ENCODE measurements around the gene CLDN5.

Gene CLDN5, protein sequence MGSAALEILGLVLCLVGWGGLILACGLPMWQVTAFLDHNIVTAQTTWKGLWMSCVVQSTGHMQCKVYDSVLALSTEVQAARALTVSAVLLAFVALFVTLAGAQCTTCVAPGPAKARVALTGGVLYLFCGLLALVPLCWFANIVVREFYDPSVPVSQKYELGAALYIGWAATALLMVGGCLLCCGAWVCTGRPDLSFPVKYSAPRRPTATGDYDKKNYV

DNA sequence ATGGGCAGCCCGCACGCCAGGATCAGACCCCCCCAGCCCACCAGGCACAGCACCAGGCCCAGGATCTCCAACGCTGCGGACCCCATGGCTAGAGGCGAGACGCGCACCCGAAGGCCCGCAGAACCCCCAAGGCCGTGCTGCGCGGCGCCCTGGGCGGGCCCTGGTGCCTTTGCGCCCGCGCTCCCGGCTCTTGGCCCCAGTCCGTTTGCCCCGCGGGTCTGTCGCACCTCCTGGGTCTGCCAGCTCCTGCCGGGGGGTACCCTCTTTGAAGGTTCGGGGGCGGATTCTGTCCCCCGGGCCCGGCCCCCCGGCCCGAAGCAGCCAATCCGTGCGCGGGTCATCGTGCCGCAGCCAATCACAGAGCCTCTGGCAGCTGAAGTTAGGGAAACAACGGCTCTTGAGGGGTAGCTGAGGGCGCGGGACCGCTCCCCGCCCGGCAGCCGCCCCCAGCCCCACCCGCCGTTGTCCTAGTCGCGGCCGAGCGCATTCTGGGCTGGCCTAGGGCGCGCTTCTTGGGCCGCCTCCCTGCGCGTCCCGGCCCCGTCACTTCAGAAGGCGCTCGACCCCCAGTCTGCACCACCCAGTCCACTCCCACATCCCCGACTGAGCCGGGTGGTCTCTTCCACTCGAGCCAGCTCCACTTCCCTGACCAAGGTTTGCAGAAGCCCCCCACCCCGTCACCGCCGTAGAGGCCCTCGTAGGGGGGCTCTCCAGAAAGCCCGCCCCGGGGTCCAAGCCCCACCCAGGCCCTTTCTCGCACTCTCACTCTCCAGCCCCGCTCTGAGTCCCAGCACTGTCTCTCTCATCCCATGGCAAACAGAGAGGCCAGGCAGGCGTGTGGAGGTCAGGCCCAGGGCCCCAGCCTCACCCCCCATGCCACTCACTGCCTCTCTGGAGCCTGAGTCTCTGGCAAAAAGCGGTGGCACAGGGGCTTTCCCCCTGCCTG, at the start of gene CLDN5:
TSS of gene CLDN5 (minus strand) at position 241 of the 946 bp plus-strand sequence. CDS start at position 86, 155 bp downstream.
- no peak for DNase-seq (ENCODE audit: low spot score)

DNA sequence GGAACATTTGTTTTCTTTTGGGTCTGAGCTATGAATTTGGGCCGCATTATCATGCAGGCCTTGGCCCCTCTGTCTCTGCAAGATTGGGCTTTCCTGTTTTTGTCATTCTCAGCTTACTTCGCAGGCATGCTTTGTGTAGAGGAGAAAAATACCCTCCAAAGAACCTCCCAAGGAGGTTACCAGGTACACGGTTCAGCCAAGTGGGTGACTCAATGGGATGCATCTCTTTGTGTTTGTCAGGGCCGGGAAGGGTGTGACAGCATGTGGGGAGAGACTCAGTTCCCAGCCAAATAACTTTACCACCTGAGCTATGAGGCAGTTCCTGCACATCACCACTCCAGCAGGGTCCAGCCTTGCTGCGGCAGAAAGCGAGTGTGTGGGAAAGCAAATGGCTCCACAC, 47.8 kb upstream of the CLDN5 start:
- no peak for DNase-seq (ENCODE audit: low spot score)

GRCh38 chr22:19571207-19571795, 47.1 kb upstream of the CLDN5 start:
- DNase-seq (ENCODE audit: low spot score), result no peak

DNA sequence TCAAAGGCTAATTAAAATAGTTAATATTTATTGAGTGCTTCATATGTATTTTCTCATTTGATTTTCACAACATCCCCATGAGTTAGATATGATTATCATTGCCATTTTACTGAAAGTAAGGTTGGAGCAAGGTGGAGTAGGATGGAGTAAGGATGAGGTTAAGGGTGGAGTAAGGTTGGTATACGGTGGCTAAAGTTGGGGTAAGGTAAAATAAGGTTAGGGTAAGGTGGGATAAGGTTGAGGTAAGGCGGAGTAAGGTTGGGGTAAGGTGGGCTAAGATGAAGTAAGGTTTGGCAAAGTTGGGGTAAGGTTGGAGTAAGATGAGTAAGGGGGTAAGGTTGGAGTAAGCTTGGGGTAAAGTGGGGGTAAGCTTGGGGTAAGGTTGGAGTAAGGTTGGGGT, 45.8 kb upstream of the CLDN5 start:
- no peak for DNase-seq (ENCODE audit: low spot score)

- DNase-seq (ENCODE audit: low spot score), result no peak
These were observed 45.0 kb upstream of the CLDN5 start for GRCh38 chr22:19569276-19569640.

DNA sequence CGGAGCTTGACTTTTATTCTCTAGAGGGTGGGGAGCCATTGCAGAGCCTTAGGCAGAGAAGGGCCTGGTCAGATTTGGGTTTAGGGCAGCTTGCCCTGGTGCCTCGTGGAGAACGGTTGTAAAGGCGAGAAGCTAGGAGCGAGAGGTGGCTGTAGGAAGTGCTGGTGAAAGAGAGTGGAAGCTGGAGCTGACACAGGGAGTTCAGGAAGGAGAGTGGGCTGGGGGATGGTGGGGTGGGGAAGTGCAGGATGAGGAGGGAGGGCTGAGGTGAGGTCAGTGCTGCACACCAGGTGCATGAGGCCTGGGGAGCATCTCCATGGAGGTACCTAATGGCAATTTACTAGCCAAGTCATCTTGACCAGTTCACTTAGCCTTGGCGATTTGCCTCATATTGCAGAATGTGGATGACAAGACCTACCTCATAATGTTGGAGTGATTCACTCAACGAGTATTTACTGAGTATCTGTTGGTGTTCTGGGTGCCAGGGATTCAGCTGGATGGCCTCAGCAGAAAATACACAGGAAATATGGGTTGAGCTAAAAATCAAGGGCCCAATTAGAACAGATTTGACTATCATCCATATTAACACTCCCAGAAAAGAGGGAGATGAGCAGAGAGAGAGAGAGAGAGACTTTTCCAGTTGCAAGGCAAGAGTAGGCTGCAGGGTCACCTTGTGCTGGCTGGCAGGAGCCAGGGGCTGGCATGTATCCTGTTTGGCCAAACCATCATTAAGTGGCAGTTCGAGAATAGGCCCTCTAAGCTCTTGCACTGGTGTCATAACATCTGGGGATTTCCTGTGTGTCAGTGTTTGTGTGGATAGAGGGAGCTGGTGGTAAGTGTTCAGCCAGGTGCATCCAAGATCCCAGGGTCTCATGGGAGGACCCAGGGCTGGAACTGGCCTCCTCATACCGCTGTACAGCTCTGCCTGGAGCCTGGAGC, 44.4 kb upstream of the CLDN5 start:
- no peak for DNase-seq (ENCODE audit: low spot score)

DNA sequence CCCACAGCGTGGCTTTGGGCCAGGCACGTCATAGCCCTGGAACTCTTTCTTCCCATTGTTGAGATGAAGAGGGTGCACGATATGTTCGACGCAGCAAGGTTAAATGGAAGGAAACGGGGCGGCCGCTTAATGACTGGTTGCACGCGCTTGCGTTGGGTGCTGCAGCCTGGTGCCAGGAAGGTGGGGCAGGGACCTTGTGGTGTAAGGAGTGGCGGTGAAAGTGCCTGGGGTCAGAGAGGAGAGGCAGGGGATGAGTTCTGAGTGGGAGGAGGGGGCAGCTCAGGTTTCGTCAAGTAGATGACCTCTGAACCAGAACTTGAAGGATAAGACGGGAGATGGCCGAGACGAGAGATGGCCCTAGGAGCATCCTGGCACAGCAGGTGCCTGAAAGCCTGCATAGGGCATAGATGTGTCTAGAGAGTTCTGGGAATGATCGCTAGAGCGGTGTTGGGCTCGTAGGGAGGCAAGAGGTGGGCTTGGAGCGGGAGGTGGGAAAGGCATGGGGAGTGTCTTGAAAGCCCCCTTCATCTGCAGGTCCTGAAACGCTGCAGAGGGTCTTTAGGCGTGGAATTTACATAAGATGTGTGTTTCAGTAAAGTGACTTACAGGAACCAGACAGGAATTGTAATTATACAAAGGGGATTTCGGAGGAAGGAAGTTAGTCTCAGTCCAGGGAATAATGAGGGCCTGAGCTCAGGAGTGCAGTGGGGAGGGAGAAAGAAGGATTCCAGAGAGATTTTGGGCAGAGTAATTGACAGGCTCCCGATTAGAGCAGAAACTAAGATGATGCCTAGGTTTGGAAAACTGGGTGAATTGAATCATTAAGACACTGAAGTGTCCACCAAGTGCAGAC, 43.2 kb upstream of the CLDN5 start:
- DNase-seq (ENCODE audit: low spot score), result no peak

- DNase-seq (ENCODE audit: low spot score), result no peak
These were observed 42.3 kb upstream of the CLDN5 start for GRCh38 chr22:19566279-19567156.

DNA sequence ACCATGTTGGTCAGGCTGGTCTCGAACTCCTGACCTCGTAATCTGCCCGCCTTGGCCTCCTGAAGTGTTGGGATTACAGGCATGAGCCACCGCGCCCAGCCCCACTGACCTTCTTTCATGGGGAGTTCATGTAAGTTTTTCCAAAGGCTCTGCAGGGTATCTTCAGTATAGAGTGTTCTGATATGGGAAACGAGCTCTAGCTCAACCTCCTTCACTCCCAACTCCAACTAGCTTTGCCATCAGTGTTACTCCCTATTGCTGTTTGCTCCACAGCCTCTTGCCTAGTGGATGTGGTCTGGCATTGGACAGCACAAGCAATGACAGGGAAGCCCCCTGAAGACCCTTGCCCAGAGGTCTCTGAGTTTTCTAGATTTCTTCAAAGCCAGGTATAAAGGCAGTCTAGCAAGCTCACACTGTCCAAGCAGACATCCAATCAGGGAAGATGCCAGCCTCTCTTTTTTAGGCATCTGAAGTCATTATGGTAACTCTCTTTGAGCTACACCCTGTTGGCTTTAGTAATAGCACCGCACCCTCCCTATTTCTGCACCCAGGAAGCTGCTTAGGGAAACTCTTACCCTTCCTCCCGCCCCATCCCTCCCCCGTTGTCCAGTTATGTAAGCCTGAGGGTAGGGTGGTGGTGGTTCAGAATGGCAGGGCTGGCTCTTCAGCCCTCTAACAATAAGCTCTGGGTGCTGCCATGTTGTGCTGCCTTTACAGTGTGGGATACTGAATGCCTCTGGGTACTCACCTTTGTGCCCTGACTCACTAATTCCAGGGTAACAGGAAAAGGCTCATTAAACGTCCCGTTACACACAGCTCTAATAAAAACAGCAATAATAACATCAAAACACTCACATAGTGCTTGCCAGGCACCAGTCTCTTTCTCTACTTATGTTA, 41.4 kb upstream of the CLDN5 start:
- DNase-seq (ENCODE audit: low spot score), result no peak

DNA sequence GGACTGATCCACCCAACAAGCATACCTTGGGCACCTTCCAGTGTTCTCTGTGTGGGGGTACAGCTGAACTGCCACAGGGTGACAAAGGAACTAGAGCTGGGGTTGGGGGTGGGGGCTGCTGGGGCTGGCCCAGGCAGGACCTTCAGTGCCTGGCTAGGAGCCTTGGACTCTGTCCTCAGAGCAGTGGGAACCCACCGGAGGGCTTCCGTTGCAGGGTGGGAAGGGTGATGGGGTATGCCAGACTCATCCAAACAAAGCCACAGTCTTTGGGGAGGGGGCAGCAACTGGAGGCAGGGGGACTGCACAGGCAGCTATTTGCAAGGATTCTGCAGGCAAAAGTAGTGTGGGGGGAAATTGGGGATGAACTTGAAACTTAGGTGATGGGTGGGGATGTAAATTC, 35.7 kb upstream of the CLDN5 start:
- DNase-seq (ENCODE audit: low spot score), result no peak

GRCh38 chr22:19559324-19559811, 35.2 kb upstream of the CLDN5 start:
- DNase-seq (ENCODE audit: low spot score), result no peak

DNA sequence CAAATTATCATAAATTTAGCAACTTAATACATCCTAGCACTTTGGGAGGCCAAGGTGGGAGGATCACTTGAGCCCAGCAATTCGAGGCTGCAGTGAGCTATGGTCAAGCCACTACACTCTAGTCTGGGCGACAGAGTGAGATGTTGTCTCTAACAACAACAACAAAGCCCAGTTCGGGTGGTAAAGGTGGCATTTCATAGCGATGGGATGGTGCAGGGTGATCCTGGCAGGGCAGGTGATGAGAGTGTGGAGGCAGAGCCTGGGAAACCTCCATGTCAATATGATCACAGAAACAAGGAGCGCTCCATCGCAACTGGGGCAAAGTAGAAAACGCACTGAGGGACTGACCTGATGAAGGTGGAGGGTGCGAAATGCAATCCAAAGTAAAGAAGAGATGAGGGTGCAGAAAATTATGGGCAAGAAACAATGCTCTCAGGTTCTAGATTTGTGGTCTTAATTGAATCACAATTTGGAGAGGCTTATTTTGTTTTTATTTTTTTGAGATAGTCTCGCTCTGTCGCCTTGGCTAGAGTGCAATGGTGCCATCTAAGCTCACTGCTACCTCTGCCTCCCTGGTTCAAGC, 32.8 kb upstream of the CLDN5 start:
- no peak for DNase-seq (ENCODE audit: low spot score)

GRCh38 chr22:19555651-19556050, 31.4 kb upstream of the CLDN5 start:
- DNase-seq (ENCODE audit: low spot score), result no peak

DNA sequence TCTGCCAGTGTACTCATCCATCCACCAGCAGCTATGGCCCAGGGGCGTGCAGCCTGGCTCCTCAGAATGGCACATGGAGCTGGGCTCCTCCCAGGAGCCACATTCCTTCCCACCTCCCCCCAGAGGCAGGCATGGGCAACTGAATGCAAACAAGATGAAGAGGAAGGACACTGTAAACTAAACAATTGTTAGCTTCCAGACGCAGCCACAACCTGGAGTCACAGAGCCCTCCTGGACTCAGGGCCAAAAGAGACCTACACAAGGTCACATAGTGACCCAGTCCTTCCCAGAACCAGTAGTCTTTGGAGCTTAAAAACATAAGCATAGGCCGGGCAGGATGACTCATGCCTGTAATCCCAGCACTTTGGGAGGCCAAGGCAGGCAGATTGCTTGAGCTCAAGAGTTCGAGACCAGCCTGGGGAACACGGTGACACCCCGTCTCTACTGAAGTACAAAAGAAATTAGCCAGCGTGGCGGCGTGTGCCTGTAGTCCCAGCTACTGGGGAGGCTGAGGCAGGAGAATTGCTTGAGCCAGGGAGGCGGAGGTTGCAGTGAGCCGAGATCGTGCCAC, 30.7 kb upstream of the CLDN5 start:
- no peak for DNase-seq (ENCODE audit: low spot score)

DNA sequence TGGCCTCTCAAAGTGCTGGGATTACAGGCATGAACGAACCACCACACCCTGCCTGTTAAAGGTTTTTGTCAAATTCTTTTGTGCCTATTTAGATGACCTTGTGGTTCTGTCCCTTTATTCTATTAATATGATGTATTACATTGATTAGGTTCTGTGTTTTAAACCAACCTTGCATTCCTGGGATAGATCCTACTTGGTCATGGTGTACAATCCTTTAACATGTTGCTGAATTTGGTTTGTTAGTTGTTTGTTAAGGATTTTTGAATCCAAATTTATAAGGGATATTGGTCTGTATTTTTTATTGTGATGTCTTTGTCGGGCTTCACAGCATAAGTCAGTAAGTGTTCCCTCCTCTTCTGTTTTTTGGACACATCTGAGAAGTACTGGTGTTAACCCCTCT, 29.0 kb upstream of the CLDN5 start:
- DNase-seq (ENCODE audit: low spot score), result no peak

DNA sequence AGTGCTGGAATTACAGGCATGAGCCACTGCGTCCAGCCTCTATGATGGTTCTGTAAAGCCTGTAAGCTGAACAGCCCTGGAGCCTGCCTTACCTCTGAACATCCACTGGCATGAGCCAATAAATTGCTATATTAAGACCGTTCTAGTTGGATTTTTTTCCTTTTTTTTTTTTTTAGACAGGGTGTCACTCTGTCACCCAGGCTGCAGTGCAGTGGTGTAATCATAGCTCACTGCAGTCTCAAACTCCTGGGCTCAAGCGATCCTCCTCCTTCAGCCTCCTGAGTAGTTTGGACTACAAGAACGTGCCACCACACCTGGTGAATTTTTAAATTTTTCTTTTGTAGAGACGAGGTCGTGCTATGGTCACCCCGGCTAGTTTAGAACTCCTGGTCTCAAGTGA, 26.2 kb upstream of the CLDN5 start:
- no peak for DNase-seq (ENCODE audit: low spot score)

DNA sequence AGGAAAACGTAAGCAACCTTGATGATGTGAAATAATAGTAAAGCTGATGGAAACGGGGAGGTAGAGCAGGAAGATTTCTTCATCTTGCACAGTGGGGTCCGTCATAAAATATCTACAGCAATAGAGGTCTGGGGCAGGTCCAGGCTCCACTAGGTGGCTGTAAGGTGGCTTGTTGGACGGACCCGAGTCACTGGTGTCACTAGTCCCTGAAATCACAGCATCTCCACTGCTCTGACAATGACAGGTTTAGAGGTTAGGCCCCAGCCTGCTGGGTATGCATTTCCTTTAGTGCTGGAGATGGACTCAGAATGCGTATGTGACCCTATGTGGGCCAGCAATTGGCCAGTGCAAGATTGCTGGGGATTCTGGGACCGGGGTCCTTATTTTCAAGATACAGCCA, 25.2 kb upstream of the CLDN5 start:
- no peak for DNase-seq (ENCODE audit: low spot score)

- no peak for DNase-seq (ENCODE audit: low spot score)
These were observed 24.8 kb upstream of the CLDN5 start for GRCh38 chr22:19548964-19549363.
